Smooth muscle cell (in vitro differentiated cells): ENCODE results near the gene FRMD4A. TPM values are rescaled to one million over a fixed set of nuclear protein-coding genes. Genes with fewer than 3 reads are reported as not detected.

Experiments used
- DNase-seq: peaks from one replicate; lab custom pipeline; 2025; ENCODE audit not compliant: unreplicated experiment; lab: John Stamatoyannopoulos, UW
- H2AFZ ChIP-seq: fragments of 200-600 bp; sonication (generic); 2 replicates; pipeline ENCODE4 v1.6.0; 2016; ENCODE audit warnings: antibody characterized with exemption, low read depth, mild to moderate bottlenecking
- H3F3A ChIP-seq: fragments of 200-600 bp; sonication (generic); 2 replicates; pipeline ENCODE4 v1.6.0; 2017; ENCODE audit warnings: antibody characterized with exemption, low read depth
- H3K27ac ChIP-seq: fragments of 200-600 bp; sonication (generic); 2 replicates; pipeline ENCODE4 v1.5.1; 2016; ENCODE audit warnings: low read depth, mild to moderate bottlenecking
- H3K27me3 ChIP-seq: fragments of 200-600 bp; sonication (generic); 2 replicates; pipeline ENCODE4 v1.6.1; 2016; ENCODE audit warnings: low read depth, mild to moderate bottlenecking
- H3K36me3 ChIP-seq: fragments of 200-600 bp; sonication (generic); 2 replicates; pipeline ENCODE4 v1.5.1; 2016; ENCODE audit warnings: low read depth
- H3K4me1 ChIP-seq: fragments of 200-600 bp; sonication (generic); 2 replicates; pipeline ENCODE4 v1.5.1; 2016; ENCODE audit warnings: low read depth
- H3K4me2 ChIP-seq: fragments of 200-600 bp; sonication (generic); 2 replicates; pipeline ENCODE4 v1.6.0; 2016; ENCODE audit warnings: mild to moderate bottlenecking
- H3K4me3 ChIP-seq: fragments of 200-600 bp; sonication (generic); 2 replicates; pipeline ENCODE4 v1.5.1; 2016; ENCODE audit warnings: mild to moderate bottlenecking
- H3K79me2 ChIP-seq: fragments of 200-600 bp; sonication (generic); 2 replicates; pipeline ENCODE4 v1.6.0; 2016; ENCODE audit warnings: low read depth, mild to moderate bottlenecking
- H3K9ac ChIP-seq: fragments of 200-600 bp; sonication (generic); 2 replicates; pipeline ENCODE4 v1.6.0; 2016; ENCODE audit warnings: low read depth
- H3K9me3 ChIP-seq: fragments of 200-600 bp; sonication (generic); replicated peaks from 2 replicates; pipeline ENCODE4 v1.5.1; 2016; ENCODE audit warnings: low read depth
- H4K20me1 ChIP-seq: fragments of 200-600 bp; sonication (generic); 2 replicates; pipeline ENCODE4 v1.6.0; 2016; ENCODE audit warnings: low read depth
- WGBS: methylation state at CpG from one replicate; pipeline ENCODE4 v1.1.7; 2016; ENCODE audit warnings: low lambda C conversion rate; 5-methylcytosine and 5-hydroxymethylcytosine counted together
- polyA plus RNA-seq: library from polyadenylated mRNA; unstranded; fragments of >200 nt; fragmentation: Nextera tagmentation; extraction: Ambion mirVana; gene quantifications from 2 replicates; pipeline ENCODE4 v1.2.1, GENCODE V29; 2016
- total RNA-seq: library from RNA; depleted of rRNA; stranded (reverse); fragments of >200 nt; gene quantifications from 2 replicates; pipeline ENCODE4 v1.2.3, GENCODE V29; 2014
- TF ChIP-seq, protein P1 (sequence below): fragments of 200-600 bp; sonication (generic); IDR thresholded peaks from 2 replicates; pipeline ENCODE4 v1.5.1; 2017; ENCODE audit warnings: borderline replicate concordance, mild to moderate bottlenecking, antibody characterized with exemption; ENCODE audit not compliant: insufficient read depth, poor library complexity, severe bottlenecking

Gene FRMD4A
- total and polyA plus RNA-seq, 2 experiments from 2014 or later, result 3.0 to 5.4 TPM

DNA sequence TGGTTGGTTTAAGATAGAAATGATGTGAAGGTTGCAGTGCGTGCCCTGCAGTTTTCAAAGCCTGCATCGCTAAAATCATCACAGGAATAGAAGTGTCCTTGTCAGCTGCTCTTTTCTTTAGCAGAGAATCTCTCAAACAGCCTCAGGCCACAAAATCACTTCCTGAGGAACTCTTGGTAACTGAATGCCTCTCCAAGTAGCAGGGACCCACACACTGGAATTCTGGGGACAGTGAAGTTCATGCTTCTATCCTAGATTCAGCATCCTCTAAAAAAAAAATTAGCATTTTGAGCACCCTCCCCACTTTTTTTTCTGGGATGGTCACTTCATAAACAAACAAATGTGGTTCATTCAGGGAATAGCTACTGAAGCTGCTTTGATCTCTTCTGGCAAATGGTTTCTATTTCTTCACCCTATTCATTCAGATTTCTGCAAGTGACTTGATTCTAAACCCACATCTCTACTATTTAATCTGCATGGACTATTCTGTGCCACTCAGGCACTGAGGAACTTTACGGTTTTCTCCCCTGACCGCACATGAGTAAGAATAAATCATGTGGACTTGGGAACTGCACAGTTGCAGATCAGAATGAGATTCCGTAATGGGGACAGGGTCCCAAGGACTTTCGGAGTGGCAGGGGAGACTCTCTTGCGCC lies 306.9 kb downstream of the FRMD4A start:
- Histone ChIP-seq H3K4me2 (no peak overlapping the region), H3K9me3 (no peaks in the 10 kb centered on the region), H3K4me1 (no peaks in the 10 kb centered on the region), H2AFZ (no peak overlapping the region), H3K27ac (no peak overlapping the region), H3F3A (no peaks in the 10 kb centered on the region), H3K36me3 (no peaks in the 10 kb centered on the region), H4K20me1 (no peaks in the 10 kb centered on the region), H3K79me2 (no peaks in the 10 kb centered on the region), H3K9ac (no peak overlapping the region), H3K27me3 (peaks cover 54% of the 10 kb centered on the region), H3K4me3 (no peak overlapping the region)
- TF ChIP-seq, protein P1, sequence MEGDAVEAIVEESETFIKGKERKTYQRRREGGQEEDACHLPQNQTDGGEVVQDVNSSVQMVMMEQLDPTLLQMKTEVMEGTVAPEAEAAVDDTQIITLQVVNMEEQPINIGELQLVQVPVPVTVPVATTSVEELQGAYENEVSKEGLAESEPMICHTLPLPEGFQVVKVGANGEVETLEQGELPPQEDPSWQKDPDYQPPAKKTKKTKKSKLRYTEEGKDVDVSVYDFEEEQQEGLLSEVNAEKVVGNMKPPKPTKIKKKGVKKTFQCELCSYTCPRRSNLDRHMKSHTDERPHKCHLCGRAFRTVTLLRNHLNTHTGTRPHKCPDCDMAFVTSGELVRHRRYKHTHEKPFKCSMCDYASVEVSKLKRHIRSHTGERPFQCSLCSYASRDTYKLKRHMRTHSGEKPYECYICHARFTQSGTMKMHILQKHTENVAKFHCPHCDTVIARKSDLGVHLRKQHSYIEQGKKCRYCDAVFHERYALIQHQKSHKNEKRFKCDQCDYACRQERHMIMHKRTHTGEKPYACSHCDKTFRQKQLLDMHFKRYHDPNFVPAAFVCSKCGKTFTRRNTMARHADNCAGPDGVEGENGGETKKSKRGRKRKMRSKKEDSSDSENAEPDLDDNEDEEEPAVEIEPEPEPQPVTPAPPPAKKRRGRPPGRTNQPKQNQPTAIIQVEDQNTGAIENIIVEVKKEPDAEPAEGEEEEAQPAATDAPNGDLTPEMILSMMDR, result no peak
- no peak for DNase-seq
- 88% methylated on average over 7 of the region's 7 CpGs for WGBS

DNA sequence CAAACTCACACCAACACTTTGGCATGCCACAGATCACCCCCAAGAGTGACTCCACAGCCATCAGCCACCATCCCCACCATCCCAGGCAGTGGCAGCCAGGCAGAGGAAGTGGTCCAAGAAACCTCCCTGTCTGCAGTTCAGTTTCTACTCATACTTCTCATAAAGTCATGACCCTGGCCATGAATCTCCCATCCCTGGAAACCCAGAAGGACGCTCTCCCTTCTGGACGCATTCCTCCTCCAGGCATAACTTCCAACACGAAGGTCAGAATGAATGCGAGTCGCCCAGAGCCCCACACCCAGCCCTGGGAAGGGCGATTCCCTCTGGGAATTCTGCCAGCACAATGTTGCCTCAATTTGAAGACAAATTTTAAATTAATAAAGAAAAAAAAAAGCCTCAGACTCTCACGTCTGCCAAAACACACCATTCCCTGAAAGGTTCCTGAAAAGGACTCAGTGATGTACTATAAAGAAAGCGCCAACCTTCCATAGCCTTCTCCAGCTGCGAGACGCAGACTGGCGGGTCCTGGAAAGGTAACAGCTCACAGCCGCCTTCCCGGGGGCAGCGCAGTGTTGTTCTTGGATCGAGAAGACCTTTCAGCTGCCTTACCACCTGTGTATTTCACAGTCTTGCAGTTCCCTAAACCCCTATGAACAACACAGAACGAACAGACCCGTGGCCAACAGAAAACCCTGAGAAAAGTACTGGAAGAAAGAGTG lies 307.6 kb downstream of the FRMD4A start:
- Histone ChIP-seq H3K4me2 (no peak overlapping the region), H4K20me1 (no peaks in the 10 kb centered on the region), H3K4me3 (no peak overlapping the region), H3K9me3 (no peaks in the 10 kb centered on the region), H3K79me2 (no peaks in the 10 kb centered on the region), H3K9ac (no peak overlapping the region), H3F3A (no peaks in the 10 kb centered on the region), H3K4me1 (no peaks in the 10 kb centered on the region), H3K27ac (no peak overlapping the region), H3K27me3 (peaks cover 54% of the 10 kb centered on the region), H2AFZ (no peak overlapping the region), H3K36me3 (no peaks in the 10 kb centered on the region)
- TF ChIP-seq, protein P1, result no peak
- no peak for DNase-seq
- WGBS, result 80% methylated on average over 17 of the region's 17 CpGs

DNA sequence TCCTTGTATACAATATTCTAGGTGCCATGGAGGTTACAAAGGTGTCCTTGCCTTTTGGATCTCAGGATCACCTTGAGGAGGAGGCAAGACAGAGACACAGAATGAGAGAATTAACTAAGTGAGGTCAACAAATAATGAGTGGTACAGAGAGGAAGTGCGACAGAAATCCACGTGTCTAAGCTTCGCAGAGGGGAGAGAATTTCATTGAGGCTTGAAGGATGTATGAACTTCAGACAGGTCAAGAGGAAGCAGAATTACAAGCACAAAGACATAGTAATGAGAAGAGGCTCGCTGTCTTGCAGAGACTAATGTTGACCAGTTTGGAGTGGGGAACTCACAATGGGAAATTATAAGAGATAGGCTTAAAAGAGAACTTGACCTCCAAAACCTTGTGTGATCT lies 308.7 kb downstream of the FRMD4A start:
- TF ChIP-seq, protein P1, result no peak
- 95% methylated on average over 4 of the region's 4 CpGs for WGBS
- H3K27me3 ChIP-seq, result peaks cover 54% of the 10 kb centered on the region

More for the DNA sequence above, 308.7 kb downstream of the FRMD4A start:
- Histone ChIP-seq H3K36me3 (no peaks in the 10 kb centered on the region), H3K79me2 (no peaks in the 10 kb centered on the region), H3F3A (no peaks in the 10 kb centered on the region), H3K9ac (no peak overlapping the region), H4K20me1 (no peaks in the 10 kb centered on the region), H3K4me1 (no peaks in the 10 kb centered on the region), H3K9me3 (no peaks in the 10 kb centered on the region), H3K4me2 (no peak overlapping the region), H2AFZ (no peak overlapping the region), H3K4me3 (no peak overlapping the region), H3K27ac (no peak overlapping the region)
- DNase-seq, result no peak
